ENCODE results near the gene TRPM7. TPM values are rescaled to one million over a fixed set of nuclear protein-coding genes. Genes with fewer than 3 reads are reported as not detected.
"Not testable (repeated sequence)": the region's sequence is repeated elsewhere in the genome, so short reads cannot be mapped to it uniquely, and the experiment has no call there.

The TRPM7 gene
- total RNA-seq, 1 experiment from 2014 or later: 16.3 TPM

- no peak for DNase-seq (ENCODE audit: low read depth)
Measured at GRCh38 chr15:50655555-50655954, 31.0 kb downstream of the TRPM7 start.

GRCh38 chr15:50653156-50653743 is 33.3 kb downstream of the TRPM7 start:
- DNase-seq (ENCODE audit: low read depth): no peak

GRCh38 chr15:50652671-50653070 is 33.9 kb downstream of the TRPM7 start:
- no peak for DNase-seq (ENCODE audit: low read depth)

GRCh38 chr15:50641318-50641717 is 45.3 kb downstream of the TRPM7 start:
- no peak for DNase-seq (ENCODE audit: low read depth)

- no peak for DNase-seq (ENCODE audit: low read depth)
Measured at GRCh38 chr15:50636146-50636545, 50.5 kb downstream of the TRPM7 start.

- no peak for DNase-seq (ENCODE audit: low read depth)
Measured at GRCh38 chr15:50633653-50634052, 52.9 kb downstream of the TRPM7 start.

- DNase-seq (ENCODE audit: low read depth): no peak
Measured at GRCh38 chr15:50628421-50628820, 58.2 kb downstream of the TRPM7 start.

GRCh38 chr15:50627351-50628055 is 59.1 kb downstream of the TRPM7 start:
- DNase-seq (ENCODE audit: low read depth): peak; percentile 13

GRCh38 chr15:50624616-50625168 is 61.9 kb downstream of the TRPM7 start:
- DNase-seq (ENCODE audit: low read depth): no peak

GRCh38 chr15:50622361-50622943 is 64.1 kb downstream of the TRPM7 start:
- peak; percentile 10 for DNase-seq (ENCODE audit: low read depth)

GRCh38 chr15:50616960-50617359 is 69.6 kb downstream of the TRPM7 start:
- not testable (repeated sequence) for DNase-seq (ENCODE audit: low read depth)

- not testable (repeated sequence) for DNase-seq (ENCODE audit: low read depth)
Measured at GRCh38 chr15:50616554-50616953, 70.0 kb downstream of the TRPM7 start.

GRCh38 chr15:50613600-50613999 is 73.0 kb downstream of the TRPM7 start:
- no peak for DNase-seq (ENCODE audit: low read depth)

- no peak for DNase-seq (ENCODE audit: low read depth)
Measured at GRCh38 chr15:50607129-50607528, 79.5 kb downstream of the TRPM7 start.

GRCh38 chr15:50605462-50605861 is 81.1 kb downstream of the TRPM7 start:
- no peak for DNase-seq (ENCODE audit: low read depth)

- not testable (repeated sequence) for DNase-seq (ENCODE audit: low read depth)
Measured at GRCh38 chr15:50602028-50602427, 84.6 kb downstream of the TRPM7 start.

- no peak for DNase-seq (ENCODE audit: low read depth)
Measured at GRCh38 chr15:50594311-50594710, 92.3 kb downstream of the TRPM7 start.

- DNase-seq (ENCODE audit: low read depth): no peak
Measured at GRCh38 chr15:50593761-50594160, 92.8 kb downstream of the TRPM7 start.

GRCh38 chr15:50590288-50590687 is 96.3 kb downstream of the TRPM7 start:
- DNase-seq (ENCODE audit: low read depth): no peak

- no peak for DNase-seq (ENCODE audit: low read depth)
Measured at GRCh38 chr15:50577492-50577891, 109.1 kb downstream of the TRPM7 start.

- DNase-seq (ENCODE audit: low read depth): no peak
Measured at GRCh38 chr15:50576166-50576565, 110.4 kb downstream of the TRPM7 start.

- not testable (repeated sequence) for DNase-seq (ENCODE audit: low read depth)
Measured at GRCh38 chr15:50573842-50574241, 112.8 kb downstream of the TRPM7 start.

- no peak for DNase-seq (ENCODE audit: low read depth)
Measured at GRCh38 chr15:50563756-50564155, 122.8 kb downstream of the TRPM7 start.
